SK-N-SH treated with all-trans-retinoic acid at 6 μM for 48 hours (cell line): ENCODE results near the gene EPN3.

ENCODE experiments used
- ATAC-seq: fragments of 200-7000 bp; cut with Tn5 transposase; 3 replicates; pipeline ENCODE4 v1.9.1; 2020; ENCODE audit warnings: mild to moderate bottlenecking, moderate library complexity
- ARNTL ChIP-seq: fragments of 450-650 bp; formaldehyde crosslinking; IDR thresholded peaks from 2 replicates; pipeline ENCODE4 v1.5.0; 2020; ENCODE audit warnings: low read depth, mild to moderate bottlenecking, moderate library complexity, borderline replicate concordance
- BACH2 ChIP-seq: fragments of 250-450 bp; sonication (Bioruptor Pico); IDR thresholded peaks from 2 replicates; pipeline ENCODE4 v1.9.0; 2021; ENCODE audit warnings: mild to moderate bottlenecking, borderline replicate concordance
- CSDC2 ChIP-seq: fragments of 250-450 bp; sonication (Bioruptor Pico); IDR thresholded peaks from 2 replicates; pipeline ENCODE4 v1.5.0; 2020; ENCODE audit warnings: mild to moderate bottlenecking, moderate library complexity
- ESRRG ChIP-seq: fragments of 250-450 bp; sonication (Bioruptor Pico); IDR thresholded peaks from 2 replicates; pipeline ENCODE4 v1.6.1; 2021; ENCODE audit warnings: mild to moderate bottlenecking
- GLIS3 ChIP-seq: fragments of 250-450 bp; sonication (Bioruptor Pico); IDR thresholded peaks from 2 replicates; pipeline ENCODE4 v1.5.0; 2020; ENCODE audit warnings: mild to moderate bottlenecking, moderate library complexity
- ISL1 ChIP-seq: fragments of 250-450 bp; sonication (Bioruptor Pico); IDR thresholded peaks from 2 replicates; pipeline ENCODE4 v2.1.2; 2022; ENCODE audit warnings: mild to moderate bottlenecking, moderate library complexity
- PPARA ChIP-seq: fragments of 250-450 bp; sonication (Bioruptor Pico); IDR thresholded peaks from 2 replicates; pipeline ENCODE4 v1.5.0; 2020; ENCODE audit warnings: mild to moderate bottlenecking, borderline replicate concordance
- RARB ChIP-seq: fragments of 250-450 bp; sonication (Bioruptor Pico); IDR thresholded peaks from 2 replicates; pipeline ENCODE4 v1.8.0; 2021; ENCODE audit warnings: mild to moderate bottlenecking, moderate library complexity
- SNAI2 ChIP-seq: fragments of 250-450 bp; sonication (Bioruptor Pico); IDR thresholded peaks from 2 replicates; pipeline ENCODE4 v1.5.0; 2020; ENCODE audit warnings: mild to moderate bottlenecking, moderate library complexity
- TCF4 ChIP-seq: fragments of 250-450 bp; sonication (Bioruptor Pico); IDR thresholded peaks from 2 replicates; pipeline ENCODE4 v1.8.0; 2021; ENCODE audit warnings: mild to moderate bottlenecking, moderate library complexity, borderline replicate concordance
- ZC3H10 ChIP-seq: fragments of 250-450 bp; sonication (Bioruptor Pico); IDR thresholded peaks from 2 replicates; pipeline ENCODE4 v1.5.1; 2021; ENCODE audit warnings: mild to moderate bottlenecking, moderate library complexity
- ZFP3 ChIP-seq: fragments of 250-450 bp; sonication (Bioruptor Pico); IDR thresholded peaks from 2 replicates; pipeline ENCODE4 v1.5.0; 2020; ENCODE audit warnings: mild to moderate bottlenecking, moderate library complexity
- ZFP30 ChIP-seq: fragments of 450-650 bp; formaldehyde crosslinking; IDR thresholded peaks from 2 replicates; pipeline ENCODE4 v1.5.0; 2022; ENCODE audit warnings: mild to moderate bottlenecking, moderate library complexity
- ZNF565 ChIP-seq: fragments of 450-650 bp; formaldehyde crosslinking; conservative IDR thresholded peaks from 2 replicates; pipeline ENCODE4 v1.5.0; 2020; ENCODE audit warnings: low read depth, mild to moderate bottlenecking, moderate library complexity
- ZNF70 ChIP-seq: fragments of 450-650 bp; formaldehyde crosslinking; IDR thresholded peaks from 2 replicates; pipeline ENCODE4 v1.5.0; 2020; ENCODE audit warnings: mild to moderate bottlenecking, moderate library complexity
- ZNF8 ChIP-seq: fragments of 450-650 bp; formaldehyde crosslinking; IDR thresholded peaks from 2 replicates; pipeline ENCODE4 v1.5.0; 2020; ENCODE audit warnings: mild to moderate bottlenecking, moderate library complexity
- TF ChIP-seq, protein P1 (sequence below): fragments of 250-450 bp; sonication (Bioruptor Pico); IDR thresholded peaks from 2 replicates; pipeline ENCODE4 v1.8.0; 2021; ENCODE audit warnings: low read depth, mild to moderate bottlenecking, moderate library complexity, borderline replicate concordance
- TF ChIP-seq, protein P2 (sequence below): fragments of 250-450 bp; sonication (Bioruptor Pico); IDR thresholded peaks from 2 replicates; pipeline ENCODE4 v1.8.0; 2020; ENCODE audit warnings: mild to moderate bottlenecking, moderate library complexity, borderline replicate concordance
- TF ChIP-seq, protein P3 (sequence below): fragments of 250-450 bp; sonication (Bioruptor Pico); IDR thresholded peaks from 2 replicates; pipeline ENCODE4 v1.5.1; 2021; ENCODE audit warnings: mild to moderate bottlenecking, moderate library complexity
- TF ChIP-seq, protein P4 (sequence below): fragments of 250-450 bp; sonication (Bioruptor Pico); IDR thresholded peaks from 2 replicates; pipeline ENCODE4 v1.5.1; 2020; ENCODE audit warnings: low read depth, mild to moderate bottlenecking, moderate library complexity

Gene EPN3

DNA sequence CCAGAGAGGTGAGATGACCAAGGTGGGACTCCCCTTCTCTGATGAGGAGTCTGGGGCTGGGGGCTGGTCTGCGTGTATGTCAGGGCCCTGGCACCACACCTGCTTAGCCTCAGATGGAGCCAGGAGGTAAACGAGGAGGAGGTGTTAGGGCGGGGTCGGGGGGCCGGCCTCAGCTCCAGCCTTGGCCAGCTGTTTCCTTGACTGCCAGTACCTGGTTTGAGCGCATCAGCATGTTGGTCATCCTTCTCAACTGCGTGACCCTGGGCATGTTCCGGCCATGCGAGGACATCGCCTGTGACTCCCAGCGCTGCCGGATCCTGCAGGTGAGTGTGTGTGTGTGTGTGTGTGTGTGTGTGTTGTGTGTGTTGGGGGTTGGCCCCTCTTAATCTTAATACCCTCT is 36.1 kb downstream of the EPN3 start:
- no peak for ATAC-seq
- TF ChIP-seq ZFP3 (CRISPR knock-in tag): no peak
- TF ChIP-seq ZNF70 (CRISPR knock-in tag): no peak
- TF ChIP-seq, protein P1, sequence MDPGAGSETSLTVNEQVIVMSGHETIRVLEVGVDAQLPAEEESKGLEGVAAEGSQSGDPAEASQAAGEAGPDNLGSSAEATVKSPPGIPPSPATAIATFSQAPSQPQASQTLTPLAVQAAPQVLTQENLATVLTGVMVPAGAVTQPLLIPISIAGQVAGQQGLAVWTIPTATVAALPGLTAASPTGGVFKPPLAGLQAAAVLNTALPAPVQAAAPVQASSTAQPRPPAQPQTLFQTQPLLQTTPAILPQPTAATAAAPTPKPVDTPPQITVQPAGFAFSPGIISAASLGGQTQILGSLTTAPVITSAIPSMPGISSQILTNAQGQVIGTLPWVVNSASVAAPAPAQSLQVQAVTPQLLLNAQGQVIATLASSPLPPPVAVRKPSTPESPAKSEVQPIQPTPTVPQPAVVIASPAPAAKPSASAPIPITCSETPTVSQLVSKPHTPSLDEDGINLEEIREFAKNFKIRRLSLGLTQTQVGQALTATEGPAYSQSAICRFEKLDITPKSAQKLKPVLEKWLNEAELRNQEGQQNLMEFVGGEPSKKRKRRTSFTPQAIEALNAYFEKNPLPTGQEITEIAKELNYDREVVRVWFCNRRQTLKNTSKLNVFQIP (CRISPR knock-in tag): no peak
- no peak for TF ChIP-seq SNAI2 (CRISPR knock-in tag)
- TF ChIP-seq, protein P2, sequence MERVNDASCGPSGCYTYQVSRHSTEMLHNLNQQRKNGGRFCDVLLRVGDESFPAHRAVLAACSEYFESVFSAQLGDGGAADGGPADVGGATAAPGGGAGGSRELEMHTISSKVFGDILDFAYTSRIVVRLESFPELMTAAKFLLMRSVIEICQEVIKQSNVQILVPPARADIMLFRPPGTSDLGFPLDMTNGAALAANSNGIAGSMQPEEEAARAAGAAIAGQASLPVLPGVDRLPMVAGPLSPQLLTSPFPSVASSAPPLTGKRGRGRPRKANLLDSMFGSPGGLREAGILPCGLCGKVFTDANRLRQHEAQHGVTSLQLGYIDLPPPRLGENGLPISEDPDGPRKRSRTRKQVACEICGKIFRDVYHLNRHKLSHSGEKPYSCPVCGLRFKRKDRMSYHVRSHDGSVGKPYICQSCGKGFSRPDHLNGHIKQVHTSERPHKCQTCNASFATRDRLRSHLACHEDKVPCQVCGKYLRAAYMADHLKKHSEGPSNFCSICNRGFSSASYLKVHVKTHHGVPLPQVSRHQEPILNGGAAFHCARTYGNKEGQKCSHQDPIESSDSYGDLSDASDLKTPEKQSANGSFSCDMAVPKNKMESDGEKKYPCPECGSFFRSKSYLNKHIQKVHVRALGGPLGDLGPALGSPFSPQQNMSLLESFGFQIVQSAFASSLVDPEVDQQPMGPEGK (CRISPR knock-in tag): no peak
- no peak for TF ChIP-seq PPARA
- no peak for TF ChIP-seq RARB
- TF ChIP-seq, protein P3, sequence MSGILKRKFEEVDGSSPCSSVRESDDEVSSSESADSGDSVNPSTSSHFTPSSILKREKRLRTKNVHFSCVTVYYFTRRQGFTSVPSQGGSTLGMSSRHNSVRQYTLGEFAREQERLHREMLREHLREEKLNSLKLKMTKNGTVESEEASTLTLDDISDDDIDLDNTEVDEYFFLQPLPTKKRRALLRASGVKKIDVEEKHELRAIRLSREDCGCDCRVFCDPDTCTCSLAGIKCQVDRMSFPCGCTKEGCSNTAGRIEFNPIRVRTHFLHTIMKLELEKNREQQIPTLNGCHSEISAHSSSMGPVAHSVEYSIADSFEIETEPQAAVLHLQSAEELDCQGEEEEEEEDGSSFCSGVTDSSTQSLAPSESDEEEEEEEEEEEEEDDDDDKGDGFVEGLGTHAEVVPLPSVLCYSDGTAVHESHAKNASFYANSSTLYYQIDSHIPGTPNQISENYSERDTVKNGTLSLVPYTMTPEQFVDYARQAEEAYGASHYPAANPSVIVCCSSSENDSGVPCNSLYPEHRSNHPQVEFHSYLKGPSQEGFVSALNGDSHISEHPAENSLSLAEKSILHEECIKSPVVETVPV (CRISPR knock-in tag): no peak
- no peak for TF ChIP-seq ZC3H10
- no peak for TF ChIP-seq ARNTL (CRISPR knock-in tag)
- no peak for TF ChIP-seq ZNF565 (CRISPR knock-in tag)
- TF ChIP-seq CSDC2: no peak
- no peak for TF ChIP-seq TCF4 (CRISPR knock-in tag)
- TF ChIP-seq, all 23 proteins: peak for 0

DNA sequence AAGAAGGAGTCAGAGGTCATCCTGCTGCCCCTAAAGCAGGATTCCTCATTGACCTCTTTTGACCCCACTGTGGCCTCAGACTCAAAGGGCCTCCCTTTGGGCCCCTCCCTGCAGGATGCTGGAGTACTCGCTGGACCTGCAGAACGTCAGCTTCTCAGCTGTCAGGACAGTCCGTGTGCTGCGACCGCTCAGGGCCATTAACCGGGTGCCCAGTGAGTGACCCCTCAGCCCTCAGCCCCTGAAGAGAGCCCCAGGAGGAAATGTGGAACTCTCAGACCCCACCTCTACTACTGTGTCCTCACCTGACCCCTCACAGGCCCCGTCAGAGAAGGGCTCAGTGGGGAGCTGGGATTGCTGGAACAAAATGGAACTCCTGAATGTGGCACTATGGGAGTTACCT is 37.1 kb downstream of the EPN3 start:
- no peak for TF ChIP-seq PPARA
- no peak for TF ChIP-seq BACH2 (CRISPR knock-in tag)
- no peak for TF ChIP-seq CSDC2
- no peak for TF ChIP-seq ZNF565 (CRISPR knock-in tag)
- TF ChIP-seq ZFP3 (CRISPR knock-in tag): no peak
- no peak for TF ChIP-seq ESRRG
- TF ChIP-seq TCF4 (CRISPR knock-in tag): no peak
- no peak for TF ChIP-seq ZFP30 (CRISPR knock-in tag)
- TF ChIP-seq ZC3H10: no peak
- no peak for TF ChIP-seq ZNF8 (CRISPR knock-in tag)
- TF ChIP-seq RARB: no peak
- TF ChIP-seq, protein P2 (CRISPR knock-in tag): no peak
- TF ChIP-seq, protein P4, sequence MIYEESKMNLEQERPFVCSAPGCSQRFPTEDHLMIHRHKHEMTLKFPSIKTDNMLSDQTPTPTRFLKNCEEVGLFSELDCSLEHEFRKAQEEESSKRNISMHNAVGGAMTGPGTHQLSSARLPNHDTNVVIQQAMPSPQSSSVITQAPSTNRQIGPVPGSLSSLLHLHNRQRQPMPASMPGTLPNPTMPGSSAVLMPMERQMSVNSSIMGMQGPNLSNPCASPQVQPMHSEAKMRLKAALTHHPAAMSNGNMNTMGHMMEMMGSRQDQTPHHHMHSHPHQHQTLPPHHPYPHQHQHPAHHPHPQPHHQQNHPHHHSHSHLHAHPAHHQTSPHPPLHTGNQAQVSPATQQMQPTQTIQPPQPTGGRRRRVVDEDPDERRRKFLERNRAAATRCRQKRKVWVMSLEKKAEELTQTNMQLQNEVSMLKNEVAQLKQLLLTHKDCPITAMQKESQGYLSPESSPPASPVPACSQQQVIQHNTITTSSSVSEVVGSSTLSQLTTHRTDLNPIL (CRISPR knock-in tag): no peak
- TF ChIP-seq ISL1 (CRISPR knock-in tag): no peak
- ATAC-seq: no peak

DNA sequence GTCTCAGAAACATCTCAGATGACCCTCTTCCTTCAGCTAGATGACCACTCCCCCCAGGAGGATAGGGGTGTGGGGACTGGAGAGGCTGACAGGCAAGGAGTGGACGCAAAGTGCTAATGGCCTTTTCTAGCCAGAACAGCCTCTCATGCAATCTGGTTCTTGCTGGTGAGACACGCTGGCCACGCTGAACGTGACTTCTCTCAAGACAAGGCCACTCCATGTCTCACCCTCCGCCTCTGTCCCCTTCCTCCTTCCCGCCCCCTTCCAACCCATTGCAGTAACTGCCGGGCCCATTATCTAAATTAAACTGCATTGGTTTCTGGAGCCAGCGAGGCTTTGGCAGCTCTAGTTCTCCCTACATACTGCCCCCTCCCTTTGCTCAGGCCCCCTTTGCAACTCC is 37.5 kb downstream of the EPN3 start:
- TF ChIP-seq BACH2 (CRISPR knock-in tag): no peak
- TF ChIP-seq ZC3H10: no peak
- ATAC-seq: no peak

DNA sequence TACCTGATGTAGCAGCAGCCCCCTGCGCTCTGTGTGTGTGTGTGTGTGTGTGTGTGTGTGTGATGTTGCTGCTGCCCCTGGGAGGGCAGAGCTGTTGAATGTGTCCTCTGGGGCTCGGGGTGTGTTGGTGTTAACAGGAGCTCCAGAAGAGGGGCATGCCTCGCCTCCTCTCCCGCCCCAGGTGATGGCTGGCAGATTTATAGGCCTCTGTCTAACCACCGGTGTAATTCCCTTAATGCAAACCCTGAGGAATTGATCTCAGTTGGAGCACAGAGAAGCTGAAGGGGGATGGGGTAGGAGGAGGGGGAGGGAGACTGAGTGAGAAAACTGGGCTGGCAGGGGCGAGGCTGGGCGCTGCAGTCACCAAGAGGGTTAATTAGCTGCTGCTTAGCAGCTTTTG is 38.0 kb downstream of the EPN3 start:
- ATAC-seq: no peak
- no peak for TF ChIP-seq ZFP3 (CRISPR knock-in tag)
- no peak for TF ChIP-seq ISL1 (CRISPR knock-in tag)
- TF ChIP-seq, protein P1 (CRISPR knock-in tag): no peak
- TF ChIP-seq ESRRG: no peak
- TF ChIP-seq ZNF70 (CRISPR knock-in tag): no peak
- TF ChIP-seq ZNF565 (CRISPR knock-in tag): no peak
- TF ChIP-seq, protein P4 (CRISPR knock-in tag): no peak
- TF ChIP-seq ZNF8 (CRISPR knock-in tag): no peak
- TF ChIP-seq, protein P2 (CRISPR knock-in tag): no peak
- no peak for TF ChIP-seq CSDC2
- TF ChIP-seq GLIS3 (CRISPR knock-in tag): no peak
- TF ChIP-seq ZFP30 (CRISPR knock-in tag): no peak
